Keratinocyte (primary cell): ENCODE measurements around the gene MYL5. TPM values are rescaled to one million over a fixed set of nuclear protein-coding genes. Genes with fewer than 3 reads are reported as not detected.

Source experiments
- DNase-seq: peaks from one replicate; pipeline ENCODE4 v3.0.0-alpha.2; 2011; ENCODE audit warnings: low read depth, missing footprints, low spot score
- FAIRE-seq: peaks from 2 replicates; lab custom pipeline; 2011; peaks lifted over from hg19 to GRCh38; lab: Jason Lieb, UNC
- H2AFZ ChIP-seq: 2 replicates; pipeline ENCODE4 v1.6.0; 2012; ENCODE audit warnings: low read length, control low read depth, inconsistent platforms; ENCODE audit not compliant: control insufficient read depth
- H3K27ac ChIP-seq: 2 replicates; pipeline ENCODE4 v1.5.1; 2011; ENCODE audit warnings: low read length; ENCODE audit not compliant: control insufficient read depth, insufficient read depth
- H3K27me3 ChIP-seq: 3 replicates; pipeline ENCODE4 v1.6.0; 2011; ENCODE audit warnings: low read length; ENCODE audit not compliant: control insufficient read depth, insufficient read depth; ENCODE audit errors: extremely low read depth
- H3K36me3 ChIP-seq, 2 experiments: 2 replicates in 1 of 2; 3 replicates in 1 of 2; pipeline ENCODE4 v1.5.1; 2011; ENCODE audit warnings: low read length in 2 of 2, mild to moderate bottlenecking in 1 of 2; ENCODE audit not compliant: control insufficient read depth in 2 of 2, insufficient read depth in 2 of 2; ENCODE audit errors: extremely low read depth in 1 of 2
- H3K4me1 ChIP-seq: 3 replicates; pipeline ENCODE4 v1.5.1; 2011; ENCODE audit warnings: low read length; ENCODE audit not compliant: control insufficient read depth, insufficient read depth; ENCODE audit errors: extremely low read depth
- H3K4me2 ChIP-seq: 3 replicates; pipeline ENCODE4 v1.6.0; 2011; ENCODE audit warnings: low read depth, low read length; ENCODE audit not compliant: control insufficient read depth, insufficient read depth; ENCODE audit errors: extremely low read depth
- H3K4me3 ChIP-seq, 3 experiments: fragments of 200-600 bp in 1 of 3; sonication (generic) in 1 of 3; 2 replicates in 2 of 3; 3 replicates in 1 of 3; pipeline ENCODE4 v1.5.1; 2011 to 2016; ENCODE audit warnings: low read length in 3 of 3, mild to moderate bottlenecking in 3 of 3, control low read depth in 2 of 3, inconsistent platforms in 1 of 3, low read depth in 1 of 3, mixed read lengths in 1 of 3, mixed run types in 1 of 3, moderate library complexity in 1 of 3; ENCODE audit not compliant: control insufficient read depth in 2 of 3, insufficient read depth in 2 of 3; ENCODE audit errors: extremely low read depth in 1 of 3
- H3K79me2 ChIP-seq: 2 replicates; pipeline ENCODE4 v1.6.0; 2012; ENCODE audit warnings: low read length; ENCODE audit not compliant: control insufficient read depth, insufficient read depth
- H3K9ac ChIP-seq: 3 replicates; pipeline ENCODE4 v1.6.0; 2011; ENCODE audit warnings: low read length; ENCODE audit not compliant: control insufficient read depth, insufficient read depth; ENCODE audit errors: extremely low read depth
- H3K9me1 ChIP-seq: 3 replicates; pipeline ENCODE4 v1.6.0; 2011; ENCODE audit warnings: low read length; ENCODE audit not compliant: control insufficient read depth, insufficient read depth; ENCODE audit errors: extremely low read depth
- H3K9me3 ChIP-seq: 2 replicates; pipeline ENCODE4 v1.5.1; 2012; ENCODE audit warnings: low read depth, low read length; ENCODE audit not compliant: control insufficient read depth
- H4K20me1 ChIP-seq: 3 replicates; pipeline ENCODE4 v1.6.0; 2011; ENCODE audit warnings: low read length; ENCODE audit not compliant: control insufficient read depth, insufficient read depth; ENCODE audit errors: extremely low read depth
- EZH2 ChIP-seq: IDR thresholded peaks from one replicate; pipeline ENCODE4 v1.6.1; 2012; ENCODE audit warnings: inconsistent platforms, mild to moderate bottlenecking, low read length, moderate library complexity
- dilution Hi-C: fragments of 300-500 bp; cut with MboI; formaldehyde crosslinking; loops from one replicate; pipeline ENCODE4 v1.7.0; 2020; ENCODE audit warnings: low sequenced_read_pairs; ENCODE audit not compliant: extremely low pct_ligation_motif_present
- polyA plus RNA-seq, 5 experiments: library from polyadenylated mRNA; depleted of rRNA in 3 of 5; stranded (reverse) in 3 of 5; stranded (forward) in 1 of 5; unstranded in 1 of 5; fragments of >200 nt; gene quantifications; 1 replicate in 1 of 5; 2 replicates in 3 of 5; 3 replicates in 1 of 5; pipeline versions ENCODE4 v1.2.1 to v1.2.3, GENCODE V29; 2011 to 2012; ENCODE audit warnings: missing spikeins in 2 of 5, low read depth in 1 of 5, low replicate concordance in 1 of 5
- TF ChIP-seq, protein P1 (sequence below), 3 experiments: IDR thresholded peaks in 1 of 3; conservative IDR thresholded peaks in 1 of 3; optimal IDR thresholded peaks in 1 of 3; 2 replicates in 2 of 3; 3 replicates in 1 of 3; pipeline versions ENCODE3 to v1.5.1; 2011; ENCODE audit warnings: low read length in 3 of 3, mild to moderate bottlenecking in 3 of 3, moderate library complexity in 2 of 3, control low read depth in 1 of 3, inconsistent platforms in 1 of 3; ENCODE audit not compliant: insufficient read depth in 2 of 3; ENCODE audit errors: extremely low read depth in 1 of 3

Gene MYL5
- polyA plus RNA-seq, 1 donor (not counting 4 experiments of a cell fraction or from before 2014, with no cell fraction given): 8.0 TPM

DNA sequence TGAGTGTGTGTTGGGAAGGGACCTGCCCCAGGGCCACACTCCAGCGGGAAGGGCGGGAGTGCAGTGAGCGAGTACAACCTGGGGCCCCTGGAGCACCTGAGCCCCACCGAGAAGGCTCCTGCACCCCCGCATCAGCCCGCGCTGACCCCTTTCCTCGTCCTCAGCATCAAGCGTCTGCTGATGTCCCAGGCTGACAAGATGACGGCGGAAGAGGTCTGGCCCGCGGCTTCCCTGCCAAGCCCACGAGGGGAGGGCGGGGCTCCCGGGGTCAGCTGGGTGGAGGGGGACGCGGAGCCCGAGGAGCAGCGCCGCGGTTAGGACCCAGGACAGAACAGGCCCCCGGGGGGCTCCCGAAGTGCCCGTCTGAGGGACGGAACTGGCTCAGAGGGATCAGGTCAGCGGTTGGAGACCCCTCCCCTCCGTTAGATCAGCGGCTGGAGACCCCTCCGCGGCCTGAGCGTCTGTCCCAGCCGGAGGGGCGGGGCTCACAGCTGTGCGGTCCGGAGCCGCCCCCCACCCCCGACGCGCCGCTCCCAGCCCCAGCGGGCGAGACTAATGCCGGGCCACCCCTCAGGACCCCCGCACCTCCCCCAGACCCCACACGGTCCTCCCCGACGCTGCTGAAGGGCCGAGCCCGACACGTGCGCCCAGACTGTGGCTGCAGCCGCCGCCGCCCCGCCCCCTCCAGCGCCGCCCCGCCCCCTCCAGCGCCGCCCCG, 6.7 kb downstream of the MYL5 start:
- Histone ChIP-seq H3K9ac (peak overlapping the region; percentile 44), H2AFZ (no peak overlapping the region), H3K9me3 (no peaks in the 10 kb centered on the region), H3K27me3 (peaks cover 12% of the 10 kb centered on the region), H4K20me1 (peaks cover 4% of the 10 kb centered on the region), H3K4me1 (peaks cover 14% of the 10 kb centered on the region), H3K36me3 (no peaks in the 10 kb centered on the region), H3K79me2 (no peaks in the 10 kb centered on the region), H3K4me3 (peak overlapping the region in 1 of 3 experiments; percentile 32), H3K27ac (no peak overlapping the region), H3K4me2 (peak overlapping the region; percentile 37), H3K9me1 (no peaks in the 10 kb centered on the region)
- no peak for FAIRE-seq
- dilution Hi-C loops: no loop called here
- no peak for DNase-seq
- TF ChIP-seq EZH2: no peak
- TF ChIP-seq, protein P1, sequence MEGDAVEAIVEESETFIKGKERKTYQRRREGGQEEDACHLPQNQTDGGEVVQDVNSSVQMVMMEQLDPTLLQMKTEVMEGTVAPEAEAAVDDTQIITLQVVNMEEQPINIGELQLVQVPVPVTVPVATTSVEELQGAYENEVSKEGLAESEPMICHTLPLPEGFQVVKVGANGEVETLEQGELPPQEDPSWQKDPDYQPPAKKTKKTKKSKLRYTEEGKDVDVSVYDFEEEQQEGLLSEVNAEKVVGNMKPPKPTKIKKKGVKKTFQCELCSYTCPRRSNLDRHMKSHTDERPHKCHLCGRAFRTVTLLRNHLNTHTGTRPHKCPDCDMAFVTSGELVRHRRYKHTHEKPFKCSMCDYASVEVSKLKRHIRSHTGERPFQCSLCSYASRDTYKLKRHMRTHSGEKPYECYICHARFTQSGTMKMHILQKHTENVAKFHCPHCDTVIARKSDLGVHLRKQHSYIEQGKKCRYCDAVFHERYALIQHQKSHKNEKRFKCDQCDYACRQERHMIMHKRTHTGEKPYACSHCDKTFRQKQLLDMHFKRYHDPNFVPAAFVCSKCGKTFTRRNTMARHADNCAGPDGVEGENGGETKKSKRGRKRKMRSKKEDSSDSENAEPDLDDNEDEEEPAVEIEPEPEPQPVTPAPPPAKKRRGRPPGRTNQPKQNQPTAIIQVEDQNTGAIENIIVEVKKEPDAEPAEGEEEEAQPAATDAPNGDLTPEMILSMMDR (optimal IDR thresholded peaks at IDR 0.05 in 1 of 3, IDR thresholded peaks at IDR 0.05 in 1 of 3, conservative IDR thresholded peaks at IDR 0.05 in 1 of 3; ENCODE audit: extremely low read depth in 1 of 3, insufficient read depth in 2 of 3, low read length in 3 of 3): no peak

DNA sequence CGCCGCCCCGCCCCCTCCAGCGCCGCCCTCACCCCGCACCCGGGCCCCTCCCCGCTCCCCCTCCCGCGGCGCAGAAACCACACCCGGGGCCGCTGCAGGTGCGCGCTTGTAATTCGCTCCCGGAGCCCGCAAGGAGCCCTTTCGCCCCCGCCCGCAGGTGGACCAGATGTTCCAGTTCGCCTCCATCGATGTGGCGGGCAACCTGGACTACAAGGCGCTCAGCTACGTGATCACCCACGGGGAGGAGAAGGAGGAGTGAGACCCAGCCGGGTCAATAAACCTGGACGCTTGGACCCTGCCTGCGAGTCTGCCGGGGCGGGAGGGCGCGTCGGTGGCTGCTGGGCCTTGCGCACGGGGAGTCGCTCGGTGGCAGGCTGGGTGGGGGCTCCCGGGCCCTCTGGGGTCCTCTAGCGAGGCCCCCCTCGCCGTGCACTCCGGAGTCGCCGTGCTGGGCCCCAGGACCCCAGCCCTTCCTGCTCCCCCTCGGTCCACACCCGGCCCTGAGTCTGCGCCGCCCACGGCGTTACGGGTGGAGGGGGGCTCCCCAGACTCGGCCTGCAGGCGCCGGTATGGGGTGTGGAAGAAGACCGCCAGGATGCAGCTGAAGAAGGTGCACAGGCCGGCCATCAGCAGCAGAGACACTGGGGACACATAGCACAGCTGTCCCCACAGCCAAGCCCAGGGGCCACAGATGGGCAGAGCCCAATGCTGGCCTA, 7.6 kb downstream of the MYL5 start:
- peaks cover 4% of the 10 kb centered on the region for H4K20me1 ChIP-seq
- peaks cover 14% of the 10 kb centered on the region for H3K4me1 ChIP-seq
- no peak for TF ChIP-seq EZH2
- TF ChIP-seq, protein P1 (optimal IDR thresholded peaks at IDR 0.05 in 1 of 3, IDR thresholded peaks at IDR 0.05 in 1 of 3, conservative IDR thresholded peaks at IDR 0.05 in 1 of 3; ENCODE audit: extremely low read depth in 1 of 3, insufficient read depth in 2 of 3, low read length in 3 of 3): no peak
- H3K4me2 ChIP-seq: peak overlapping the region; percentile 48
- H3K4me3 ChIP-seq: no peak overlapping the region
- peaks cover 12% of the 10 kb centered on the region for H3K27me3 ChIP-seq
- dilution Hi-C loops: no loop called here
- FAIRE-seq: no peak
- H2AFZ ChIP-seq: no peak overlapping the region
- no peak for DNase-seq
- H3K36me3 ChIP-seq: no peaks in the 10 kb centered on the region
- no peak overlapping the region for H3K27ac ChIP-seq
- H3K9me1 ChIP-seq: no peaks in the 10 kb centered on the region
- H3K9ac ChIP-seq: no peak overlapping the region
- H3K9me3 ChIP-seq: no peaks in the 10 kb centered on the region
- no peaks in the 10 kb centered on the region for H3K79me2 ChIP-seq
